K562 (cell line): ENCODE data around the gene HSPB6. TPM values are rescaled to one million over a fixed set of nuclear protein-coding genes. Genes with fewer than 3 reads are reported as not detected.

ENCODE experiments used
- ATAC-seq: fragments of 200-7000 bp; cut with Tn5 transposase; 3 replicates; pipeline ENCODE4 v1.9.1; 2020; ENCODE audit warnings: moderate library complexity
- BruUV-seq: library from RNA; stranded (reverse); fragments of 400-500 nt; replicated peaks from 2 replicates; lab custom pipeline; 2021; lab: Mats Ljungman, UMichigan
- CTCF ChIA-PET: fragments of 300-600 bp; formaldehyde crosslinking; extraction: SDS; loops from one replicate; lab custom pipeline; 2021; ENCODE audit warnings: low intra/inter-chr PET ratio; lab: Yijun Ruan, JAX
- POLR2A ChIA-PET: fragments of 300-600, 350-650 bp; sonication (Branson Sonifier 250); formaldehyde crosslinking; extraction: SDS; loops from one replicate; lab custom pipeline; 2021; ENCODE audit warnings: antibody characterized with exemption, inconsistent platforms; lab: Yijun Ruan, JAX
- DNase-seq, 4 experiments: peaks; one replicate each; pipeline versions ENCODE4 v3.0.0 to v3.0.0-alpha.2; 2011 to 2018; ENCODE audit warnings: low spot score in 3 of 4, mixed read lengths in 3 of 4; ENCODE audit errors: extremely low read depth in 1 of 4
- FAIRE-seq: peaks from 2 replicates; lab custom pipeline; 2011; peaks lifted over from hg19 to GRCh38; lab: Jason Lieb, UNC
- H2AFZ ChIP-seq: 2 replicates; pipeline ENCODE4 v1.6.0; 2011; ENCODE audit warnings: low read depth, low read length, control low read depth, inconsistent platforms
- H3K27ac ChIP-seq: fragments of 200-600 bp; 3 replicates; pipeline ENCODE4 v1.8.0; 2011; ENCODE audit warnings: low read depth, mild to moderate bottlenecking, control low read depth, inconsistent platforms, low read length, moderate library complexity, mixed read lengths; ENCODE audit errors: extremely low read depth
- H3K27me3 ChIP-seq, 2 experiments: fragments of 300-600 bp in 1 of 2; 2 replicates in 1 of 2; 3 replicates in 1 of 2; pipeline versions ENCODE4 v1.6.0 to v1.8.0; 2011; ENCODE audit warnings: inconsistent platforms in 2 of 2, low read length in 2 of 2, mild to moderate bottlenecking in 1 of 2, mixed read lengths in 1 of 2, moderate library complexity in 1 of 2; ENCODE audit not compliant: control insufficient read depth in 2 of 2, insufficient read depth in 2 of 2
- H3K36me3 ChIP-seq: fragments of 300-600 bp; 3 replicates; pipeline ENCODE4 v1.8.0; 2011; ENCODE audit warnings: mild to moderate bottlenecking, low read length, inconsistent platforms; ENCODE audit not compliant: control insufficient read depth, insufficient read depth
- H3K4me1 ChIP-seq, 2 experiments: fragments of 200-600 bp in 1 of 2; replicated peaks in 1 of 2; 2 replicates in 1 of 2; 3 replicates in 1 of 2; pipeline versions ENCODE4 v1.5.1 to v1.8.0; 2011; ENCODE audit warnings: inconsistent platforms in 2 of 2, low read length in 2 of 2, mild to moderate bottlenecking in 1 of 2, mixed read lengths in 1 of 2, moderate library complexity in 1 of 2; ENCODE audit not compliant: control insufficient read depth in 2 of 2, insufficient read depth in 2 of 2
- H3K4me2 ChIP-seq: 2 replicates; pipeline ENCODE4 v1.6.1; 2011; ENCODE audit warnings: low read length, control low read depth, inconsistent platforms, mixed read lengths; ENCODE audit not compliant: insufficient read depth
- H3K4me3 ChIP-seq: fragments of 200-600 bp; sonication (generic), shearing (Covaris generic); 2 replicates; pipeline ENCODE4 v1.5.1; 2016; ENCODE audit warnings: control low read depth, inconsistent platforms
- H3K79me2 ChIP-seq: fragments of 200-600 bp; 3 replicates; pipeline ENCODE4 v1.8.0; 2011; ENCODE audit warnings: low read length, inconsistent platforms; ENCODE audit not compliant: control insufficient read depth, insufficient read depth
- H3K9ac ChIP-seq, 2 experiments: 2 replicates each; pipeline versions ENCODE4 v1.6.0 to v1.6.1; 2011; ENCODE audit warnings: low read depth in 2 of 2, low read length in 2 of 2, control low read depth in 1 of 2, inconsistent platforms in 1 of 2, mild to moderate bottlenecking in 1 of 2, mixed read lengths in 1 of 2; ENCODE audit not compliant: insufficient read depth in 1 of 2
- H3K9me1 ChIP-seq: one replicate; pipeline ENCODE4 v1.6.0; 2011; ENCODE audit warnings: inconsistent platforms, mild to moderate bottlenecking, low read length, moderate library complexity; ENCODE audit not compliant: control insufficient read depth, insufficient read depth
- H3K9me3 ChIP-seq: replicated peaks from 2 replicates; pipeline ENCODE4 v1.5.1; 2011; ENCODE audit warnings: low read depth, low read length, inconsistent platforms; ENCODE audit not compliant: control insufficient read depth, insufficient read depth
- H4K20me1 ChIP-seq: replicated peaks from 2 replicates; pipeline ENCODE4 v1.6.1; 2011; ENCODE audit warnings: low read length, inconsistent platforms, mixed read lengths; ENCODE audit not compliant: control insufficient read depth, insufficient read depth
- BRD4 ChIP-seq: fragments of 200-600 bp; sonication (generic); IDR thresholded peaks from 2 replicates; pipeline ENCODE4 v1.6.1; 2017; ENCODE audit warnings: inconsistent platforms
- GATAD2A ChIP-seq: fragments of 450-650 bp; IDR thresholded peaks from 2 replicates; pipeline ENCODE4 v1.6.1; 2017
- L3MBTL2 ChIP-seq: fragments of 450-650 bp; IDR thresholded peaks from 2 replicates; pipeline ENCODE4 v1.6.1; 2016; ENCODE audit warnings: mild to moderate bottlenecking, moderate library complexity
- MECOM ChIP-seq: fragments of 250-450 bp; sonication (Bioruptor Pico); IDR thresholded peaks from 2 replicates; pipeline ENCODE4 v1.8.0; 2022; ENCODE audit warnings: inconsistent platforms
- POLR3A ChIP-seq: IDR thresholded peaks from 2 replicates; pipeline ENCODE4 v1.6.1; 2011; ENCODE audit warnings: borderline replicate concordance, mild to moderate bottlenecking, moderate library complexity; ENCODE audit not compliant: insufficient read length, insufficient read depth; ENCODE audit errors: extremely low read depth
- SETDB1 ChIP-seq: IDR thresholded peaks from one replicate; pipeline ENCODE4 v1.6.1; 2012; ENCODE audit warnings: low read length, control low read depth, inconsistent platforms
- SMARCA4 ChIP-seq: fragments of 450-650 bp; IDR thresholded peaks from 2 replicates; pipeline ENCODE4 v1.6.1; 2016
- TAL1 ChIP-seq: fragments of 450-650 bp; IDR thresholded peaks from 2 replicates; pipeline ENCODE4 v1.6.1; 2016; ENCODE audit warnings: mild to moderate bottlenecking
- ZNF407 ChIP-seq: fragments of 450-650 bp; IDR thresholded peaks from 2 replicates; pipeline ENCODE4 v1.6.1; 2016; ENCODE audit warnings: low read depth
- WGBS: fragments of 100-300 bp; shearing (Covaris generic); methylation state at CpG from one replicate; pipeline ENCODE4 v1.1.6; 2016; ENCODE audit warnings: low coverage, mixed read lengths; ENCODE audit not compliant: insufficient coverage; ENCODE audit errors: missing lambda C conversion rate; 5-methylcytosine and 5-hydroxymethylcytosine counted together
- in situ Hi-C: fragments of 300-500 bp; cut with MboI; formaldehyde crosslinking; loops from 4 replicates; pipeline ENCODE4 v1.15.0; 2018; ENCODE audit warnings: inconsistent platforms, mixed read lengths
- intact Hi-C: fragments of 100-400 bp; cut with micrococcal nuclease; formaldehyde crosslinking; loops from 2 replicates; pipeline ENCODE4 v1.14.2; 2022
- polyA plus RNA-seq, 8 experiments: library from polyadenylated mRNA; depleted of rRNA in 4 of 8; stranded (reverse) in 5 of 8; unstranded in 3 of 8; fragments of >200 nt; fragmentation: Nextera tagmentation in 2 of 8; fragmentation: Illumina TruSeq in 1 of 8; extraction: Ambion mirVana in 2 of 8; extraction: Trizol in 1 of 8; gene quantifications; 2 replicates each; pipeline versions ENCODE4 v1.2.1 to v1.2.3, GENCODE V29; 2011 to 2014; ENCODE audit warnings: inconsistent platforms in 1 of 8, missing spikeins in 1 of 8
- total RNA-seq, 7 experiments: library from RNA; depleted of rRNA in 6 of 7; stranded (reverse); fragments of >200 nt in 6 of 7; fragmentation: Illumina TruSeq in 2 of 7; extraction: Trizol in 2 of 7; gene quantifications; 2 replicates each; pipeline versions ENCODE4 v1.2.1 to v1.2.3, GENCODE V29; 2011 to 2021; ENCODE audit warnings: low replicate concordance in 1 of 7

HSPB6 gene
- total and polyA plus RNA-seq, 9 of the 15 experiments (the other 6 are each of a cell fraction or from before 2014, with no cell fraction given) = 0.55 TPM; not detected in 8

- Histone ChIP-seq H3K27ac (peak overlapping the region; percentile 79), H3K36me3 (peaks cover 18% of the 10 kb centered on the region; the same call in 2 of the 3 replicates), H3K27me3 (peaks cover 6 to 32% of the 10 kb centered on the region in 2 experiments; a peak in 4 of 5 replicates), H3K4me1 (peaks cover 14 to 60% of the 10 kb centered on the region in 2 experiments), H2AFZ (peak overlapping the region; percentile 94), H3K4me3 (peak overlapping the region; percentile 96), H3K9ac (peak overlapping the region; percentile 78 to 91), H3K4me2 (peak overlapping the region; percentile 89), H3K9me3 (no peaks in the 10 kb centered on the region), H3K79me2 (peaks cover 28% of the 10 kb centered on the region), H4K20me1 (0 out of 2 replicates have a peak, but pooled peaks cover 11% of the 10 kb centered on the region), H3K9me1 (no peaks in the 10 kb centered on the region)
- DNase-seq = peak in 3 of 4 experiments; percentile 45 to 48 (median 47)
- no TSS peak for BruUV-seq
- POLR2A ChIA-PET = interaction anchor here (0.6 kb wide), 1 partner anchor 52 kb away, joined by 3 read pairs; no protein-coding TSS in a partner anchor
- 45% methylated on average over 40 of the region's 52 CpGs for WGBS
- CTCF ChIA-PET = interaction anchor here (0.6 to 3.0 kb wide), 10 partner anchors 15 to 364 kb away, joined by 3 to 76 read pairs (median 4); partner anchors contain the start of gene TMEM147
- intact Hi-C loops (loop anchor here (2.0 kb wide), 2 partner anchors 105 to 161 kb away; no protein-coding TSS in a partner anchor), in situ Hi-C loops (no loop called here)
- peak; percentile 25 for ATAC-seq
- no peak for FAIRE-seq
- TF ChIP-seq TAL1 = no peak
- TF ChIP-seq MECOM (CRISPR knock-in tag) = no peak
- no peak for TF ChIP-seq BRD4
- no peak; the same call in 1 of the 2 replicates for TF ChIP-seq ZNF407
- TF ChIP-seq GATAD2A = no peak
- TF ChIP-seq SETDB1 = no peak
- TF ChIP-seq SMARCA4 = no peak
- no peak for TF ChIP-seq POLR3A
- peak; percentile 94 for TF ChIP-seq L3MBTL2
Observed at GRCh38 chr19:35715981-35716800, 40.6 kb downstream of the HSPB6 start.
